Measurements from ENCODE around the gene TTLL11.

DNA sequence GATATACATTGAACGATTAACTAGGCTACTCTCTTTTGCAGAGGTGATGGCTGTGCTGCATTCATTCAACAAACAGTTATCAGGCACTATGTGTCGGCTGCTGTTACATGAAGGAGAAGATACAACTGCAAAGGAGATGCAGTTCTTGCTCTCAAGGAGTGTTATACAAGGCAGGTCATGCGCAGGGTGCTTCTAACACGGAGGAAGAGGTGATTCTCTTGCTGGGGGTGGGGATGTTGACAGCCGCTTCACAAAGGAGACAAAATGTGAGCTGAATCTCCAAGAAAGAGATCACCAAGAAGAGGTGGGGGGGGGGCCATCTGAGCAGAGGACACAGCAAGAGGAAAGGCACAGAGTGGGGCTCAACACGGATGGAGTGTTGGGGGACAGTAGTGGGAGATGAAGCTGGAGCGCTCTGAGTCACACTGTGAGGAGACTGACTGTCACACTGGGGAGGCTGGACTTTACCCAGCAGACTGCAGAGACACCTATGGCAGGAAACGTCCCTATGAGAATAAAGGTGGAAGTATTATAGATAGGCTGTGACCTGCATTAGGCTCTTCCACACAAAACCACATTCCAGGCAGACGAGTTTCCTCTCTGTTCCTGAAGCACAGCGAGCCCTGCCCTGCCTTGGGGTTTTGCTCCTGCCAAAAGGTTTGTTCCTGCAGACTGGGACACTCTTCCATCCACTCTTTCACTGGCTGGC lies 45.6 kb upstream of the TTLL11 start:
- TF ChIP-seq, protein P1, sequence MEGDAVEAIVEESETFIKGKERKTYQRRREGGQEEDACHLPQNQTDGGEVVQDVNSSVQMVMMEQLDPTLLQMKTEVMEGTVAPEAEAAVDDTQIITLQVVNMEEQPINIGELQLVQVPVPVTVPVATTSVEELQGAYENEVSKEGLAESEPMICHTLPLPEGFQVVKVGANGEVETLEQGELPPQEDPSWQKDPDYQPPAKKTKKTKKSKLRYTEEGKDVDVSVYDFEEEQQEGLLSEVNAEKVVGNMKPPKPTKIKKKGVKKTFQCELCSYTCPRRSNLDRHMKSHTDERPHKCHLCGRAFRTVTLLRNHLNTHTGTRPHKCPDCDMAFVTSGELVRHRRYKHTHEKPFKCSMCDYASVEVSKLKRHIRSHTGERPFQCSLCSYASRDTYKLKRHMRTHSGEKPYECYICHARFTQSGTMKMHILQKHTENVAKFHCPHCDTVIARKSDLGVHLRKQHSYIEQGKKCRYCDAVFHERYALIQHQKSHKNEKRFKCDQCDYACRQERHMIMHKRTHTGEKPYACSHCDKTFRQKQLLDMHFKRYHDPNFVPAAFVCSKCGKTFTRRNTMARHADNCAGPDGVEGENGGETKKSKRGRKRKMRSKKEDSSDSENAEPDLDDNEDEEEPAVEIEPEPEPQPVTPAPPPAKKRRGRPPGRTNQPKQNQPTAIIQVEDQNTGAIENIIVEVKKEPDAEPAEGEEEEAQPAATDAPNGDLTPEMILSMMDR (IDR thresholded peaks at IDR 0.05) = no peak
- TF ChIP-seq POLR2A (IDR thresholded peaks at IDR 0.05) = no peak
